Parathyroid adenoma (tissue), 2 donors: ENCODE data around the gene LLGL1.

Experiments used
- H2AFZ ChIP-seq: fragments of 300-600 bp; sonication (generic); one replicate; pipeline ENCODE4 v1.7.0; 2017; ENCODE audit warnings: antibody characterized with exemption, mild to moderate bottlenecking
- H3K27ac ChIP-seq: fragments of 300-600 bp; sonication (generic); one replicate; pipeline ENCODE4 v1.7.0; 2017
- H3K27me3 ChIP-seq: fragments of 300-600 bp; sonication (generic); one replicate; pipeline ENCODE4 v1.7.0; 2017; ENCODE audit warnings: low read length; ENCODE audit not compliant: control insufficient read depth, insufficient read depth
- H3K36me3 ChIP-seq: fragments of 300-600 bp; sonication (generic); one replicate; pipeline ENCODE4 v1.7.0; 2017; ENCODE audit warnings: low read length; ENCODE audit not compliant: control insufficient read depth, insufficient read depth
- H3K4me1 ChIP-seq: fragments of 300-600 bp; sonication (generic); one replicate; pipeline ENCODE4 v1.7.0; 2017; ENCODE audit warnings: control low read depth
- H3K4me2 ChIP-seq: fragments of 300-600 bp; sonication (generic); one replicate; pipeline ENCODE4 v1.7.0; 2017; ENCODE audit warnings: low read length
- H3K4me3 ChIP-seq: fragments of 300-600 bp; sonication (generic); one replicate; pipeline ENCODE4 v1.7.0; 2017; ENCODE audit warnings: low read depth, low read length
- H3K79me2 ChIP-seq: fragments of 300-600 bp; sonication (generic); one replicate; pipeline ENCODE4 v1.7.0; 2017; ENCODE audit warnings: control low read depth
- H3K9ac ChIP-seq: fragments of 300-600 bp; sonication (generic); one replicate; pipeline ENCODE4 v1.7.0; 2017; ENCODE audit warnings: mild to moderate bottlenecking
- H3K9me3 ChIP-seq: fragments of 300-600 bp; sonication (generic); one replicate; pipeline ENCODE4 v1.7.0; 2017; ENCODE audit warnings: low read length; ENCODE audit not compliant: control insufficient read depth
- CTCF ChIP-seq: fragments of 300-600 bp; sonication (generic); IDR thresholded peaks from one replicate; pipeline ENCODE4 v1.7.0; 2017; ENCODE audit warnings: antibody characterized with exemption, mild to moderate bottlenecking
- donor health status: primary hyperparathyroidism.

Gene LLGL1

GRCh38 chr17:18291718-18292540 lies 66.5 kb downstream of the LLGL1 start:
- Histone ChIP-seq H3K9ac (no peak overlapping the region), H3K27me3 (no peaks in the 10 kb centered on the region), H3K36me3 (no peaks in the 10 kb centered on the region), H2AFZ (no peak overlapping the region), H3K4me1 (no peaks in the 10 kb centered on the region), H3K27ac (no peak overlapping the region), H3K79me2 (no peaks in the 10 kb centered on the region), H3K4me2 (no peak overlapping the region), H3K4me3 (no peak overlapping the region), H3K9me3 (no peaks in the 10 kb centered on the region)
- no peak for TF ChIP-seq CTCF
